Chondrocyte (in vitro differentiated cells): ENCODE results near the gene IARS1. TPM values are rescaled to one million over a fixed set of nuclear protein-coding genes. Genes with fewer than 3 reads are reported as not detected.

ENCODE experiments used
- DNase-seq: peaks from one replicate; pipeline ENCODE4 v3.0.0; 2021; ENCODE audit warnings: mixed read lengths, low spot score
- H3K27ac Mint-ChIP-seq: one replicate; pipeline ENCODE4 v1.8.0; 2021; ENCODE audit warnings: mild to moderate bottlenecking, moderate library complexity, mixed read lengths; ENCODE audit not compliant: unreplicated experiment
- H3K27me3 Mint-ChIP-seq: 2 replicates; pipeline ENCODE4 v1.8.0; 2021; ENCODE audit warnings: low read depth, mixed read lengths
- H3K36me3 Mint-ChIP-seq: 2 replicates; pipeline ENCODE4 v1.8.0; 2021; ENCODE audit warnings: low read depth, mixed read lengths
- H3K4me1 Mint-ChIP-seq: 2 replicates; pipeline ENCODE4 v1.8.0; 2021; ENCODE audit warnings: low read depth, mild to moderate bottlenecking, mixed read lengths
- H3K4me3 Mint-ChIP-seq: one replicate; pipeline ENCODE4 v1.8.0; 2021; ENCODE audit warnings: mild to moderate bottlenecking, moderate library complexity, mixed read lengths; ENCODE audit not compliant: unreplicated experiment
- H3K9me3 Mint-ChIP-seq: 2 replicates; pipeline ENCODE4 v1.8.0; 2021; ENCODE audit warnings: low read depth, mixed read lengths
- CTCF ChIP-seq: fragments of 200-600 bp; sonication (generic); IDR thresholded peaks from 2 replicates; pipeline ENCODE4 v1.5.0; 2021; ENCODE audit warnings: antibody characterized with exemption, mild to moderate bottlenecking, moderate library complexity
- total RNA-seq: library from RNA; stranded (reverse); gene quantifications from 3 replicates; pipeline ENCODE4 v1.2.1, GENCODE V29; 2021

The IARS1 gene
- total RNA-seq, 1 donor from 2014 or later = 249 TPM

DNA sequence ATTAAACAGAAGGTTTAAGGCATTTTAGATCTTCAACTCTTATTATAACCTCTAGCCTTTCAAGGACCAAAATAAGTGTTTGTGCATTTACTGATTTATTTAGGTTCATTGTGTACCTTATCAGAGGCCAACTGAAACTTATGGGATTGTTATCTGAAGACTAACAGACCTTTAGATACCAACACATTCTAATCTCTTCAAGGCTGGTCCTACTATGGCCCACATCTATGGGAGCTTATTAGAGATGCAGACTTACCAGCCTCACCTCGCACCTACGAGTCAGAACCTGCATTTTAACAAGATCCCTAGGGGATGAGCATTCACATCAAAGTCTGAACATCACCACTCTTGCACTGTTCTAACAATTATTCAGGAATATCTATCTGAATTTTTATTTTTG lies 1.9 kb downstream of the IARS1 start:
- Mint-ChIP-seq H3K27ac (peak overlapping the region; percentile 100), H3K4me1 (peaks cover 63% of the 10 kb centered on the region)

GRCh38 chr9:92290785-92291429 lies 2.6 kb downstream of the IARS1 start:
- Mint-ChIP-seq H3K36me3 (peaks cover 26% of the 10 kb centered on the region), H3K27ac (peak overlapping the region; percentile 100), H3K9me3 (no peaks in the 10 kb centered on the region), H3K27me3 (no peaks in the 10 kb centered on the region), H3K4me1 (peaks cover 63% of the 10 kb centered on the region), H3K4me3 (peak overlapping the region; percentile 98)
- no peak for DNase-seq
- no peak for TF ChIP-seq CTCF

More for the DNA sequence above, 1.9 kb downstream of the IARS1 start:
- Mint-ChIP-seq H3K4me3 (peak overlapping the region; percentile 98), H3K9me3 (no peaks in the 10 kb centered on the region), H3K27me3 (no peaks in the 10 kb centered on the region), H3K36me3 (peaks cover 26% of the 10 kb centered on the region)
- no peak for TF ChIP-seq CTCF
- DNase-seq = no peak

DNA sequence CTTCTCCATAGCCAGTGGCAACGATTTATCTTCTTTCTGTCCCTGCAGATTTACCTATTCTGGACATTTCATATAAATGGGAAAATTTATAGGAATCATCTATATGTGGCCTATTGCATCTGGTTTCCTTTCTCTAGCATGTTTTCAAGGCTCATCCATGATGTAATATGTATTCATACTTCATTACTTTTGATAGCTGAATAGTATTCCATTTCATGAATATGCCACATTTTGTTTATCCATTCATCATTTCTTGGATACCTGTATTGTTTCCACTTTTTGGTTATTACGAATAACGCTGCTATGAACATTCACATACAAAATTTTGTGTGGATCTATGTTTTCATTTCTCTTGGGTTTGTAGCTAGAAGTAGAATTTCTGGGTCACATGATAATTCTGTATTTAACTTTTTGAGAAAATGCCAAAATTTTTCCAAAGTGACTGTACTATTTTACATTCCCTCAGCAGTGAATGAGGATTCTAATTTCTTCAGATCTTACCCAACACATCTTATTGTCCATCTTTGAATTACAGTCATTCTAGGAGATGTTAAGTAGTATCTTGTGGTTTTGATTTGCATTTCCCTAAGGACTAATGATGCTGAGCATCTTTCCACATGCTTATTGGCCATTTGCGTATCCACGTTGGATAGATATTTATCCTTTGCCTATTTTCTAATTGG lies 3.6 kb downstream of the IARS1 start:
- no peak for TF ChIP-seq CTCF
- DNase-seq = no peak
- peaks cover 59% of the 10 kb centered on the region for H3K4me1 Mint-ChIP-seq
- peaks cover 36% of the 10 kb centered on the region for H3K36me3 Mint-ChIP-seq
- H3K27ac Mint-ChIP-seq = peak overlapping the region; percentile 100
- H3K4me3 Mint-ChIP-seq = no peak overlapping the region
- no peaks in the 10 kb centered on the region for H3K9me3 Mint-ChIP-seq
- H3K27me3 Mint-ChIP-seq = no peaks in the 10 kb centered on the region

GRCh38 chr9:92279302-92279701 lies 14.2 kb downstream of the IARS1 start:
- Mint-ChIP-seq H3K36me3 (peaks cover 55% of the 10 kb centered on the region), H3K9me3 (no peaks in the 10 kb centered on the region), H3K4me3 (no peak overlapping the region), H3K4me1 (peaks cover 19% of the 10 kb centered on the region), H3K27ac (peak overlapping the region; percentile 25), H3K27me3 (no peaks in the 10 kb centered on the region)
- TF ChIP-seq CTCF = no peak
- no peak for DNase-seq

DNA sequence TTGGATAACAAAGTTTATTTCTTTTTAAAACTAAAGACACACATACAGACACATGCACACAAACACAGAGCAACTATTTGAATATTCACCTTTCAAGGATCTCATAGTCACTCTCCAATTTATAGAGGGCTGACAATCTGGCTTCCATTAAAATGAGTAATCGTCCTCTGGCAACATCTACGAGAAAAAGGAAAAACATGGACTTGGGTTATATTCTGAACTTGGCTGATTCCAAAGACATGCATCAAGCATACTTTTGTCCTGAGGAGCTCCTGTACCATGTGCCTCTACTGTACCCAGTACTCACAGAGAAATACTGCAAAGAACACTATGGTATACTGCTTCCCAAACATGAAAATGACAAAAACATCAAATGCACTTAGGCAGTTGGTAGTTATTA lies 15.4 kb downstream of the IARS1 start:
- no peak for DNase-seq

More for the DNA sequence above, 15.4 kb downstream of the IARS1 start:
- no peaks in the 10 kb centered on the region for H3K27me3 Mint-ChIP-seq
- H3K36me3 Mint-ChIP-seq = peaks cover 57% of the 10 kb centered on the region
- H3K27ac Mint-ChIP-seq = peak overlapping the region; percentile 45
- H3K4me3 Mint-ChIP-seq = no peak overlapping the region
- peaks cover 19% of the 10 kb centered on the region for H3K4me1 Mint-ChIP-seq
- no peak for TF ChIP-seq CTCF
- no peaks in the 10 kb centered on the region for H3K9me3 Mint-ChIP-seq
